Fibroblast of lung (primary cell): ENCODE measurements around the gene PLN.

Source experiments
- CTCF ChIP-seq, 2 donors: IDR thresholded peaks in 1 of 2; conservative IDR thresholded peaks in 1 of 2; 1 replicate in 1 of 2; 2 replicates in 1 of 2; pipeline ENCODE4 v1.5.1; 2011 to 2012; ENCODE audit warnings: low read length in 2 of 2, control low read depth in 1 of 2, inconsistent platforms in 1 of 2, low read depth in 1 of 2, mild to moderate bottlenecking in 1 of 2
- EZH2 ChIP-seq: IDR thresholded peaks from 2 replicates; pipeline ENCODE4 v1.5.1; 2012; ENCODE audit warnings: low read length, control low read depth, mild to moderate bottlenecking; ENCODE audit errors: missing control alignments

- no peak for TF ChIP-seq CTCF (conservative IDR thresholded peaks at IDR 0.05 in 1 of 2, IDR thresholded peaks at IDR 0.05 in 1 of 2; ENCODE audit: low read depth in 1 of 2, low read length in 2 of 2)
- no peak for TF ChIP-seq EZH2
Measured at GRCh38 chr6:118502169-118502568, 45.9 kb upstream of the PLN start.
